ENCODE results near the gene TANGO2. TPM values are rescaled to one million over a fixed set of nuclear protein-coding genes. Genes with fewer than 3 reads are reported as not detected.

The TANGO2 gene, protein sequence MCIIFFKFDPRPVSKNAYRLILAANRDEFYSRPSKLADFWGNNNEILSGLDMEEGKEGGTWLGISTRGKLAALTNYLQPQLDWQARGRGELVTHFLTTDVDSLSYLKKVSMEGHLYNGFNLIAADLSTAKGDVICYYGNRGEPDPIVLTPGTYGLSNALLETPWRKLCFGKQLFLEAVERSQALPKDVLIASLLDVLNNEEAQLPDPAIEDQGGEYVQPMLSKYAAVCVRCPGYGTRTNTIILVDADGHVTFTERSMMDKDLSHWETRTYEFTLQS
- polyA plus RNA-seq (ENCODE audit: insufficient read depth in 1 of 5, insufficient read length in 5 of 5, low replicate concordance in 1 of 5), result 10 to 100 TPM in 4 of 5 donors, 1 to 10 TPM in 1; 9.9 to 15.3 (median 13.5) TPM
- long read RNA-seq, donor 1, partial matches to known transcripts, result 8 of 10 reads
- long read RNA-seq, donor 1, other reads (novel, unspliced or antisense), result 0 of 10 reads
- long read RNA-seq, donor 2, result 0 reads
- long read RNA-seq, donor 3, result 0 reads
- long read RNA-seq, donor 4, partial matches to known transcripts, result 0 of 1 reads
- long read RNA-seq, donor 4, other reads (novel, unspliced or antisense), result 0 of 1 reads
- long read RNA-seq, donor 5, partial matches to known transcripts, result 0 of 1 reads
- long read RNA-seq, donor 5, other reads (novel, unspliced or antisense), result 0 of 1 reads
- long read RNA-seq, donor 6, partial matches to known transcripts, result 0 of 1 reads
- long read RNA-seq, donor 6, other reads (novel, unspliced or antisense), result 0 of 1 reads
- long read RNA-seq, donor 7, partial matches to known transcripts, result 0 of 1 reads
- long read RNA-seq, donor 7, other reads (novel, unspliced or antisense), result 0 of 1 reads
- long read RNA-seq, donor 8, result 0 reads

DNA sequence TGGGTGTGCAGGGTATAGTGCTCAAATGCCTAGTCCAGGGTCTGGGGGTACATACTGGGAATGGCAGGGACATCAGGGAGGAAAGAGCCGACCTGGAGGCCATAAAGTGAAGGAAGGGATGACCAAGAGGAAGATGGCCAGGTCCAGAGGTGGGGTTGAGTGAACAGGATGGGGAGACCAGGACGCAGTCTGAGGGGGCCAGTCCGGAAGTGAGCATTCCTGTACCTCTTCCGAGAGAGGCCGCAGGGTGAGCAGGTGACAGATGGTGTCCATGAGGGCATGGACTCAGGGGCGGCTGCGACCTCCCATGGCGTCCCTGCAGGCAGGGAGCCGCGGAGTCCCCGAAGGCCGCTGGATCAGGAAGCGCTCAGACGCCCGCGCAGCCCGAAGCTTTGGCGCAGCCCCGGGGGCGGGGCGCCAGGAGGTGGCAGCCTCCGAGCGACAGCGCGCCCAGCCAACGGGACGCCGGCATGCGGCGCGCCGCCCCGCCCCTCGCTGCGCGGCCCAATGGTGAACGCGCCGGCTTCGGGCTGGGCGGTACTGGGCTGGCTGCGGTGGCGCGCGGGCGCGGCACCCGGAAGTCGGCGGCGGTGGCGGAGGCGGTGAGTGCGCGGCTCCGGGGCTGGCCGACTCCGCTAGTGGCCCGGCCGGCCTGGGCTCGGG lies at the start of gene TANGO2:
TSS of gene TANGO2 (plus strand) at position 578 of the 663 bp plus-strand sequence. CDS start 15,689 bp downstream, outside the sequence.
- peak; percentile 92 to 93 for DNase-seq

DNA sequence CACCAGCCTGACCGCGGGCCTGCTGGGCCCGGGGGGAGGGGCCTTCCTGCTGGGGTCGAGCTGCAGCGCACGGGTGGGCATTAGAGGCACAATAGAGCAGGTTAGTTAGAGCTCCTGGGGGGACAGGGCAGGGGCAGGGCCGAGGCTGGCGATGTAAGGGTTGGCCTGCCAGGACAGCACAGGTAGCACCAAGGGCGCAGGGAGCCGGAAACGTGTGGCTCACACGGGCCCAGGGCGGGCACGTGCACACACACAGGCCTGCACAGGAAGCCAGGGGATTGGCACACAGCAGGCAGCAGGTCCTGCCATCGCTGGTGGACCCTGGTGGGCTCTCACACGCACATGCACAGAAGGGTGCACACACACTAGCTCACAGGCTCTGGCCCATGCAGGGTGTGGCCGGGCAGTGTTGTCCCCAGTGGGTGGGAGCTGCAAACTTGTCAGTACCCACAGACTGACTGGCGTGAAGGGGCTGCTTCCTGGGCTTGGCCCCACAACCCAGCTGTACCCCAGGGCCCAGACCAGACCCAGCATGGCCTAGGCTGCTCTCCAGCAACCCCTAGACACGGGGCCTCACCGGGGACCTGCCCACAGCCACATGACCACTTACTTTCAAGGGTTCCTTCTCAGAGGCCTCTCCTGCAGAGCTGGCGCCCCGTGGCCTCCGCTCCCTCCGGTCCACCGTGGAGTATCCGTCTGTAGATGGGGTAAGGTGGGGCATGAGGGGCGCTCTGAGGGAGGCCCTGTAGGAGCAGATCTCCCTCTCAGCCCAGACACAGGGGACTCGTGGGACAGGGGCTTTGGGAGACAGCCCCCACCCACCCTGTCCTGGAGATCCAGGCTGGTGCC lies 49.4 kb upstream of the TANGO2 start:
- no peak for DNase-seq

DNA sequence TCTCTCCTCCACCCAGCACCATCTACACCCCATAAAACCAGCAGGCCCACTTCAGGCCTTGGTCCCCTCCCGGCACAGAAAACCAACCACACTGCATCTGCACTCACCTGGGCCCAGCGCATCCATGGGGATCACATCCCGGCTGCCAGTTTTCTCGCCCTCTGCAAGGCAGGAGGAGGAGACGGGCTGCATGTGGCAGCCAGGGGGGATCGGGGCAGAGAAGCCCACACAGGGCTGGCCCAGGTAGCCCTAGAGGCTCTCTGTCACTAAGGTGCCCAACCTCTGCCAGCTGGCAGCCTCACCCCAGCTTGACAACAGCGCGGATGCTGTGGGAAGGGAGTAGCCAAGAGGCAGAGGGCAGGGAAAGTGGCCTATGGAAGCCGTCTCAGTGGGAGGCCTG lies 48.7 kb upstream of the TANGO2 start:
- DNase-seq, result no peak

DNA sequence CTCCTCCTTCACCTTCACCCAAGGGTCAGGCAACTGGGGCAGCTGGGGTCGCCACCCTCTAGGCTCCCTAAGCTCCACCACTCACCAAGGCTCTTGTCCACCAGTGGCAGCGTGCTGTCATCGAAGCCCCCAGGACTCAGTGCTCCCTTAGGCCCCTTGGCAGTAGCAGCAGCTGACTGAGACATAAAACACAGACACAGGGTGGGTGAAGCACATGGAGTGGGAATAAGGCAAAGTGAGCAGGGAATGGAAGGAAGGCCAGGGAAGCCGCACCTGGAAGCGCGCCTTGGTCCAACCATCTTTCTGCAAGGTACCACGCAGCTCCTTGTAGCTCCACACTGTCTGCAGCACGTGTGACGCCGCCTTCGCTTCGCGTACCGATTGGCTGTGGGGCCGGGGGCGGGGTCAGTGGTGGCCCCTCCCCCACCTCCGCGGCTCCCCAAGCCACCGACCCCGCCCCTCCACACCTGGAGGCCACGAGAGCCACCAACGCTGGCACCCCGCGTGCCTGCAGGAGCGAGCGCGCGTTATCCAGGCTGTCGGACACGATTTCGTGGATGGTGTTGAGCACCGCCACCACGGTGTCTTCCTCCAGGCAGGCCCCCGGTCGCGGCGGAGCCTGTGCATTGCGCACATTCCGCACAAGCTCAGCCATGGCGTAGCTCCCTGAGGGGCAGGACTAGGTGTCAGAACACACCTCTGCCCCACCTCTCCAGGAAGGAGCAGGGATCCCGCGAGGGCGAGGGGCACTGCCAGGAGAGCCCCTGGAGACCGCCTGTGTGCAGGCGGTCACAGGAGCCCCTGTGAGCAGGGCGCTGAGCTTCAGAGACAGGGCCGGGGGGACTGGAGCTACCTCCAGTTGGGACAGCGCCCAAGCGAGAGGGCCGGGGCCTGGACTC lies 48.0 kb upstream of the TANGO2 start:
- no peak for DNase-seq

DNA sequence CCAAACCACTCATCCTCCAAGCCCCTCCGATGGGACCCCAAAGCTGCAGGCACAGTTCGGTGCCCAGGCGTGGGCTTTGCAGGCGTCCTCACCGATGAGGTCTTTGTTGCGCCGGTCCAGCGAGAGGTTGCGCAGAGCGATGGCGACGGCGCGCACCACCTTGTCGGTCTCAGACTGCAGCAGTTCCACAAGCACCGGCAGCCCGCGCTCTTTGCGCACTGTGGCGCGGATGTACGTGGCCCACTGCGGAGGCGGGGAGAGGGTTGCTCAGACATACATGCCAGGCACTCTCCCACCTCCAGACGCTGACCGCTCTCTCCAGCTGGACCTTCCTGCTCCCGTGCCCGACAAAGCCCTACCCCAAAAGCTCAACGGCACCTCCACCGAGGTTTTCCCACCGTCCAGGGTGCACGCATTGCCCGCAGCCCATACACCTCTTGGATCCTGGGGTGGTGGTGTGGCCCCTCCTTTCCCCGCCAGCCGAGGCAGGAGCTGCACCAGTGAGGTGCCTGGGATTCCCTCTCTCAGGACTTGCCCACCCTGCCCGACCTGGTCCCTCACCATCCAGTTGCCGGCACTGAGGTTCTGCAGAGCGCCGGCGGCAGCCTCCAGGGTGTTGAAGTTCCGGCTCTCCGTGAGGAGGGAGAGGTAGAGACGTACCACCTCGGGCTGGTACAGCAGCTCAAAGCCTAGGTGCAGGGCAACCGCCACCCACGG lies 47.2 kb upstream of the TANGO2 start:
- no peak for DNase-seq

DNA sequence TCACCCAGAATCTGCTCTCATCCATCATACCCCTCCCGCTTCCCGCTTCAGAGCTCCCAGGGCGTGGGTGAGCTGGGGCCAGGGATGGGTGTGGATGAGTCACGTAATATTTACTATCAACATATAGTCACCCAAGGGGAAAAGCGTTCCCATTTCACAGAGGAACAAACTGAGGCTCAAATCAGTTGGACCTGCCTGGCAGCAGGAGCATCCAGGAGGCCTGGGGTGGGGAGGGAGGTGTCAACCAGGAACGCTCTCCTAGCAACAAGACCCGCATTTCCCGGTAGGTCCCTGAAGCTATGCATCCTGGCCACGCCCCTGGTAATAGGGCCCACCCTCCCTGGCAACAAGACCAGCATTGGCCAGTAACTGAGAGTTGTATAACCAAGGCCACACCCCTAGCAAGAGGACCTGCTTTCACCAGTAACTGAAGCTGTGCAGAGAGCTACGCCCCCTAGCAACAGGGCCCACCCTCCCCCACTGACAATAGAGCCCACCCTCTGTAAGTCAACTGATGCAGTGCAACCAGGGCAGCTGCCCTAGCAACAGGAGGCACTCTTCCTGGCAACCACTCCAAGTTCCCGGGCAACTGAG lies 46.5 kb upstream of the TANGO2 start:
- peak in 1 of 2 donors; percentile 44 for DNase-seq

DNA sequence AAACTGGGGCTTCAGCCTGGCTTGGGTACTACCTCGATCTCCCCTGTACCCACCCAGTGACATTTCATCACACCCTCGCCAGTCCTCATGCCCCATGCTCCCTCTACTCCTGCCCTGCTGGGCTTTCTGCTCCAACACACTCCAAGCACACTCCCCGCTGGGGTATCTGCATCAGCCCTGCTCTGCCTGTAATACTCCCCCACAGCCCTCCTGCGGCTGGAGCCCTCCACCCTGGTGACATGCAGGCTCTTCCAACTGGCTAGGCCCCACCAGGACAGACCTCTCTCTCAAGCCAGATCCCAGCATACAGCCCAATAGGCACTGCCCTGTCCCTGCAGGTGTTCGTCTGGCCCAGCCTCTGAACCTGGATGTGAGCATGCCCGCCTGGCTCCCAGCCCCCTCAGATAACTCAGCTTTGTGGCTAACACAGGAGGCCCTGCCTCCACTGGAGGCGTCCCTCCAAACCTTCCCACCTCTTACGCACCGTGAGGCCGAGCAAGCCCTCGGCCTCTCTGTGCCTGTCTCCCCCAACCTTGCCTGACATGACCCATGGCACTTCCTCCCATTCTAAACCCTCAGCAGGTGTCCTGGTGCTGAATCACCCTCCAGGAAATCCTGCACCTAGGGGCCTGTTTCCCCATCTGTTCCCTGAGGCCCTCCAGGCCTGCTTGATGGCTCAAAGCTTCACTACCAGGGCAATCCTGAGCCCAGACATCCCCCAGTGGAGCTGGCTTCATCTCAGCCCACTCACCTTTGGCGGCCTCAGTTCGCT lies 45.8 kb upstream of the TANGO2 start:
- DNase-seq, result no peak

DNA sequence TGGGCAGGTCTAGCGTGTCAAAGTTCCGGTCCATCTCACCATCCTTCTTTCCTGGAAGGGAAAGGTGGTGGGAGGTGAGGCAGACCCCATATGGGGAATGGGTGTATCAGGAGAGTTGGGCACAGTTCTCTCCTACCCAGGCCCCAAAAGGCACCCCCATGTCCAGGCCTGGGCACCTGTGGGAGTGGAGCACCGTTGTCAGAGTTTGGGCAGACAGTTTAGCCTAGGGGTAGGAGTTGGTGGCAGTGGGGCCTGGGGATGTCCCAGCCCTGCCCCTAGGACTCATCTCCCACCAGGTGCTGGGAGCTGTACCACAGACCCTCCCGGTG lies 45.2 kb upstream of the TANGO2 start:
- DNase-seq, result no peak

DNA sequence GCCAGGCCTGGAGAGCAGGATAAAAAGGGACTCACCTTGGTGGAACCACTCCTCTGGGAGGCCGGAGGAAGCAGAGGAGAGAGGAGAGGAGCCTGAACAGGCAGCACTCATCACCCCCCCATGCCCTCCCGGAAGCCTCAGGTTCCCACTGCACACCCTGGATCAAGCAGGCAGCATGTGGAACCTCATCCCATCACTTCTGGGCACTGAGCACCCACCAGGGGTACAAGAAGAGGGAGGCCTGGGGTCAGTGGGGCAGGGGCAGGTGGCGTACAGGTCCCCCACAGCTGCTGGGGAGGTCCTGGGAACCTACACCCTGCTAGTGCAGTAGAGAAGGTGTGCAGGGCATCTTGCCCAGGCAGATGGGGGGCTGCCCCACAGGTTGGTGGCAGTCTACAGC lies 44.2 kb upstream of the TANGO2 start:
- no peak for DNase-seq

DNA sequence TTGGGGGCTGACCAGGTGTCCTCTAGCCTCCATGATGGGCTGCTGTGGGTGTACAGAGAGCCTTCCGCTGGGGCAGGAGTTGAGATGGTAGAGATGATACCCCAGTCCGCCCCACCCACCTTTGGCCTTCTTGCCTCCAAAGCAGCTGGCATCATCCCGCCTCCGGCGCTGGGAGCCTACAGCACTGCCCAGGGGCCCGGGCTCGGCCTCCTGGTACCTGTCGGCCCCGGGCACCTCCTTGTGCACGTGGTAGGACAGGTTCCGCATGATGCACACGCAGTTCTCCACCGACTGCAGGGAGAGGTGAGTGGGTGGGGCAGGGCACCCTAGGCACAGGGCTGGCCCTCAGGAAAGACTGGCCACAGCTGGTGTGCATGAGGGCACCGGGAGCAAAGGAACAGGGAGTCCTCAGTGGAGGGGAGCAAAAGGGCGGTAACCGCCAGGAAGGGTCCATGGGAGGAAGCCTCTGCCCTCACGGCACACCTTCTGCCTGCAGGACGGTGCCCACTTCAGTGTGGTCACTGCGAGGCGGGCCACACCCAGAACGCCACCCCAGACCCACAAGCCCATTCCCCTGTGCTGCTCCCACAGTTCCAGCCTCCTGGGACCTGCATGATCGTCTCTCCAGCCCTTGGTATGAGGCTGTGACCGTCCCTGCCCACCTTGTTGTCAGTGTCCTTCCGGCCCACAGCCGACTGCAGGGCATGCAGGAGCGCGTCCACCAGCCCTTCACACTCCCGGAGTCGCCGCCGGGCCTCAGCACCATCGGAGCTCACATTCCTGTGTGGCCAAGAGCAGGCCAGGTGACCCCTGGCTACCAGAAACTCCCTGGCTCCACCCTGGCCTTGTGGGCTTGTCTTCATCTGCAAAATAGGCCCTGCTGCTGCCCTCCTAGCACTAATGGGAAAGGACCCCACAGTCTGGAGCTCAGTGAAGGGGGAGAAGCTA lies 43.3 kb upstream of the TANGO2 start:
- DNase-seq, result no peak

DNA sequence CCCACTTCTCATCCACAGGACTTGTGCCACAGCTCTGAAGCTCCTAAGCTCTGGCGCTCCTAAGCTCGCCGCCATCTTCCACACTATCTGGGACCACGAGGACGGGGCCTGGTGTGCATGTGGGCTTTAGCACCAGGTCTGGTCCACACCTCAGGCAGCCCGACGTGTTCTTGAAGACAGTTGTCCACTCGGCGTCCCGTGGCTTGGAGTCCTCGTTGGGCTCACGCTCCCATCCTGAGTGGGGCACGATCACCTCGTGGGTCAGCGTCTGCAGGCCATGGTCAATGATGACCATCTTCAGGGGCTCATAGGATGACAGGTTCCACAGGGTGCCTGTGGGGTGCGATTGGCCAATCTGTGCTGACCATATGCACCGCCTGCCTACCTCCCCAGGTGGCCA lies 42.2 kb upstream of the TANGO2 start:
- DNase-seq, result no peak

DNA sequence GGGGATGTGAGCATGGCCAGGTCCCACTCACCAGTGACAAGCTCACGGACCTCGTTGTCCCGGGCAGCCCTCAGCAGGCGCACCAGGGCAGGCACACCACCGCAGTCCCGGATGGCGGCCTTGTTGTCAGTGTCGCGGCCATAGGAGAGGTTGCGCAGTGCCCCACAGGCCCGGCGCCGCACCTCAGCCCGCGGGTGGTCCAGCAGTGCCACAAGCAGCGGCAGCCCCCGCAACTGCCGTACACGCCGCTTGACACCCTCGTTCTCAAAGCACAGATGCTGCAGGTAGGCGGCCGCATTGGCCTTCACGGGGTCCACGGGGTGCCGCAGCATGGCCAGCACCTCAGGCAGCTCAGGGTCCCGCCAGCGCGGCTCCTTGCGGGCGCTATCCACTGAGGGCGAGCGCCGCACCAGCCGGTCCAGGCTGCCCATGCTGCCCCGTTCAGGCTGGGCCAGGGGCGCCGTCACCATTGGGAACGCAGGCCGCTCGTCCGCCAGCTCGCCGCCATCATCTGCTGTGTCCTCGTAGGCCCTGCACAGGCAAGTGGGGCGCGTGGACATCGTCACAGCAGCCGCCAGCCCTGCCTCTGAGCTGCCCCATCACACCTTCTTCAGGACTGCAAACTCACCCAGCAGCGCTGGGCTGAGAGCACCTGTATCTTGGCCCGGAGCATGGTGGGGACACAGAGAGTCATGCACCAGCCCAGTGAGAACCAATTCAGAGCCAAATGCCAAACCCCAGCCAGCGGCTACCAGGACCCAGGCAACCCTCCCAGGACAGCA lies 41.0 kb upstream of the TANGO2 start:
- DNase-seq, result no peak

DNA sequence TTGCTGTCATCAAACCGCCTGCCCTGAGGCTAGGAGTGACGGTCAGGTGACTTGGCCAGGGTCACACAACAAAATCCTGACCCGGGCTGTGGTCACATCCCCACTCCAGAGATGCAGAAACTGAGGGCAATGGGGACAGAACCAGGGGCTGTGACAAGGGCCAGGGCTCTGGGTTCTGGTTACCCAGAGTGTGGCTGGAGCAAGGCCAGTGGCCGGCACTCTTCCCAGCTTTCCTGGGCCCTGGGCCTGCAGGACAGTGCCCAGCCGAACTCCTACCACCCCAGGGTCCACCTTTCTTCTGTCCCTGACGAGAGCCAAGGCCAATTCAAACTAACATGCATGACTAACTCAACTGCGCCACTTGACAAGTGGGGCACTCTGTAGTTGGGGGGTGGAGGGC lies 40.1 kb upstream of the TANGO2 start:
- DNase-seq, result no peak

DNA sequence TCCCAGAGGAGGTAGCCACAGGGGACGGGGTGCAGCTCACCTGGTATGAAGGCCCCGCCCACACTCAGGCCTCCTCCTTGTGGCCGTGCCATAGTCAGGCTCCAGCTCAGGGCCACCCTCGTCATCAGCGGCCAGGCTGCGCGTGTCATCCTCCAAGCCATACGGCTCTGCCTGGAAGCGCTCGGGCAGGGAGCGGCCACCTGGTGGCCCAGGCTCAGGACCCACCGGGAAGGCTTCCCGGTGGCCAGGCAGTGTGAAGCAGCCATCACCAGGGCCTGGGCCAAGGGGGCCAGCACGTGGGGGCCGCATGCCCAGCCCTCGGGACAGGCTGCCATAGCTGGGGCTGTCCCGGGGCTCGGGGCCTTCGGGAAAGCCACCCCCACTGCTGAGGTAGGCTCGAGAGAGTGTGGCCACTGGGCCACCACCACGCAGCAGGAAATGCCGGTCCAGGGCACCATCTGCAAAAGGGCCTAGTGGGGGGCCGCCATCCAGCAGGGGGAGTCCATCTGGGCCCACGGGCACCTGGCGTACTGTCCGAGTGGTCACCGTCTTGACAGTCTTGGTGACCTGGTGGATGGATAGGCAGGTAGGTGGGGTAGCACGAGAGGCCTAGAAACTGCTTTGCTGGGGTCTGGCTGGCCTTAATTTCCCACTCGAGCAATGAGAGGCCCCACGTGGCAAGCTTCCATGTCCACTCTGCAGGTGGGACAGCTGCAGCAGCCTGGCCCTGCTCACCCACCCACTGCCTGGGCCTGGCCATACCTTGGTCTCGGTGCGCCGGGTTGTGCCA lies 39.5 kb upstream of the TANGO2 start:
- no peak for DNase-seq

Measured in right lung (tissue), 10 donors.